Nucleus accumbens (tissue), 56 donors: Measurements from ENCODE around the gene SPATA12.

Source experiments
- DNase-seq, 56 donors: peaks; one replicate each; lab custom pipeline; 2025; lab: John Stamatoyannopoulos, UW

Gene SPATA12

GRCh38 chr3:57048728-57049127 is 11.7 kb upstream of the SPATA12 start:
- peak in 1 of 56 donors; percentile 20 for DNase-seq

DNA sequence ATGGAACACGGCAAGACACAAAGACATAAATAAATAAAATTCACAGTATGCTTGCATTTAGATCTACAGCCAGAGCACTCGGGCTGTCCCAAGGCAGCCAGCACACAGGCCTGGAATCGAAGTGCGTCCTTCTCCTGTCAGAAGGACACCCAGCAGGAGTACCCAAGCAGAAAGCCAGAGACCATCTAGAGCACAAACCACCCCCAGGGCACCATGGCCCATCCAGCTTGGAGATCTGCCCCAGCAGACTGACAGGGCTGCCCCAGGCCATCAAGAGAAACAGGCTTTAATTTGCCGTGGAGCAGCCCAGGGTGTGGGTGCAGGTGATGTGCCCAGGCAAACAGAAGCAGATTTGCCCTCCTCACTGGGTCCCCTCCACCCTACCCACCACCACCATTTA is 7.8 kb upstream of the SPATA12 start:
- DNase-seq: no peak

DNA sequence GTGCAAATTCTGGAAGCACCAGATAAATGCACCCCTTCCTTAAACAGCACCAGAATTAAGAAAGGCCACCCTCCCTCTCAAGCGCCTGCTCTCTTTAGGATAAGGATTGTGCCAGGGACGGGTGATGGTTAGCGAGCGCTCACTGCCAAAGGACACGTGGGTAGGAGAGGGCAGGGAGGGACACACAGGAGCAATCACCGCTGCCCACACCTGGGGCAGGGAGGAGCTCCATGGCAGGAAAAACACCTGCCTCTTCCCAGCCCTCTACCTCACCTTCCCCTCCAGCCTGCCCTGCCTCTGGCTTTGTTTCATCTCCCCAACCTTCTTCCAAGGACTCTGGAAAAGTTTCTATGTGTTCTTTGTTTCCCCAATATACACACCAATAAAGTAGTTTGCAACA is 7.3 kb upstream of the SPATA12 start:
- no peak for DNase-seq

DNA sequence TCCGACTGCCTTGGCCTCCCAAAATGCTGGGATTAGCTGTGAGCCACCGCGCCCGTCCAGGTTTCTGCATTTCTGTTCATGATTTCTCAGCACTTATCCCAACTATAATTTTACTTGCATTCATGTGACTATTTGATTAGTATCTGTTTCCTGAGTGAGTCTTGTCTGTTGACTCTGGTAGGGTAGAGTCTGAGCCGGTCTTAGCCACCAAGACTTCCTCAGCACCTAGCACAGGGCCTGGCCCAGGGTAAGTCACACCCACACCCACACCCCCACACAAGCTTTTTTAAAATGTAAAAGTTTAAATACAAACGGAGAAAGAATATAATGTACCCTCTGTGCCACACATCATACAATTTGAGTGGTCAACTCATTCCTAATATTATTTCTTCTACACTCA is 3.1 kb upstream of the SPATA12 start:
- no peak for DNase-seq

- DNase-seq: no peak
Measured at GRCh38 chr3:57059411-57059810, 1.1 kb upstream of the SPATA12 start.

GRCh38 chr3:57061556-57061955 is 1.1 kb downstream of the SPATA12 start:
- DNase-seq: no peak

GRCh38 chr3:57062101-57062631 is 1.7 kb downstream of the SPATA12 start:
- peak in 19 of 56 donors; percentile 2 to 62 (median 21) for DNase-seq

- DNase-seq: no peak
Measured at GRCh38 chr3:57063032-57063431, 2.6 kb downstream of the SPATA12 start.

DNA sequence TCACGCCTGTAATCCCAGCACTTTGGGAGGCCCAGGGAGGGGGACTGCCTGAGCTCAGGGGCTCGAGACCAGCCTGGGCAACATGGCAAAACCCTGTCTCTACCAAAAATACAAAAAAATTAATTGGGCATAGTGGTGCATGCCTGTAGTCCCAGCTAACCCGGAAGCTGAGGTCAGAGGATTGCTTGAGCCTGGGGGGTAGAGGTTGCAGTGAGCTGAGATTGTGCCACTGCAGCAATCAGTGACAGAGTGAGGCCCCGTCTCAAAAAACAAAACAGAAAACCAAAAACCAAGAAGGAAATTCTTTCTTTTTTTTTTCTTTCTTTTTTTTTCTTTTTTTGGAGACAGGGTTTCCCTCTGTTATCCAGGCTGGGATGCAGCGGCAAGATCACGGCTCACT is 3.5 kb downstream of the SPATA12 start:
- DNase-seq: no peak

DNA sequence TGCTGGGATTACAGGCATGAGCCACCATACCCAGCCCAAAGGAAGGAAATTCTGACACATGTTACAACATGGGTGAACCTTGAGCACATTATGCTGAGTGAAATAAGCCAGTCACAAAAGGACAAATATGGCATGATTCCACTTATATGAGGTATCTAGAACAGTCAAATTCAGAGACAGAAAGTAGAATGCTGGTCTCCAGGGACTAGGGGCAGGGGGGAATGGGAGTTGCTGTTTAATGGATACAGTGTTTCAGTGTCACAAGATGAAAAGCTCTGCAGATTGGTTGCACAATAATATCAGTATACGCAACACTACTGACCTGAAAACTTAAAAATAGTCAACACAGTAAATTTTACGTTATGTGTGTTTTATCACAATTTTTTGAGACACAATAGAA is 4.1 kb downstream of the SPATA12 start:
- DNase-seq: no peak

DNA sequence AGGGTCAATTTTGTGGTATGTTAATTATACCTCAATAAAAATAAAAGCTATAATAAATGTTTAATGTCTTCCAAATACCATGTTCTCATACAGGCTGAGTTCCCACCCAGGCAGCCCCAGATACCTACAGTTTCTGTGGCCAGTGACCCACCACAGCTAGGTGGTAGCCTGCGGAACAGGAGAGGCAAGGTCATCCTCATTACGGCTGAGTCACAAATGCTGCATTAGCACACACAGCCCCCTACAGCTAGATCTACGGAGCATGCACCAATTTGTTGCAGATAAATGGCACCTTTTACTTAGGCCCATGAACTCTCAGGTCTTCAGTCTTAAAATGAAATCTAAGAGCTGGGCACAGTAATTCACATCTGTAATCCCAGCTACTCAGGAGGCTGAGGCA is 5.1 kb downstream of the SPATA12 start:
- DNase-seq: no peak

- no peak for DNase-seq
Measured at GRCh38 chr3:57066471-57066870, 6.0 kb downstream of the SPATA12 start.

DNA sequence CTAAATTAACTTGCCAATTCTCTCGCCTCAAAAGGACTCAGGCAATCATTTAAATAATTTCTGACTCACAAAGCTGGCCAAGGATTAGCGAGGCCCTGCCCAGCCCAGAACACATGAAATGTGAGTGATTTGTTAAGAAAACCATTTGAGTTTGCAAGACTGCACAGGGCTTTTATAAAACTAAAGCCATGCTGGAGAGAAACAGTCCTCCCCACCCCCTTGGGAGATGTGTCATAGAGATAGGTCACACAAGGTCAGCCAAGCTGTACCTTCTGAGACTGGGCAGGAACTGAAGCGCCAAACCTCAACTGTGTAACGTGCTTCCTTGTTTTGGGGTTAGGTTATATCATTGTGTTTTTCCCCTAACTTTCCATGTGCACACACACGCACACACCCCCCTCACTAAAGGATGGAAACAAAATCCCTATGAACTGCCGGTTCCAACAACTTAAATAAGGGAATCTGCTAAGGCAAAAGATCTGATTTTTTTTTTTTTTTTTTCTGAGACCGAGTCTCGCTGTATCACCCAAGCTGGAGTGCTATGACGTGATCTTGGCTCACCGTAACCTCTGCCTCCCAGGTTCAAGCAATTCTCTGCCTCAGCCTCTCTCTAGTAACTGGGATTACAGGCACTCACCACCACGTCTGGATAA is 8.1 kb downstream of the SPATA12 start:
- peak in 3 of 56 donors; percentile 3 to 13 (median 12) for DNase-seq

GRCh38 chr3:57069503-57069902 is 9.0 kb downstream of the SPATA12 start:
- DNase-seq: no peak

GRCh38 chr3:57073628-57074027 is 13.2 kb downstream of the SPATA12 start:
- no peak for DNase-seq

GRCh38 chr3:57074135-57074534 is 13.7 kb downstream of the SPATA12 start:
- DNase-seq: no peak

DNA sequence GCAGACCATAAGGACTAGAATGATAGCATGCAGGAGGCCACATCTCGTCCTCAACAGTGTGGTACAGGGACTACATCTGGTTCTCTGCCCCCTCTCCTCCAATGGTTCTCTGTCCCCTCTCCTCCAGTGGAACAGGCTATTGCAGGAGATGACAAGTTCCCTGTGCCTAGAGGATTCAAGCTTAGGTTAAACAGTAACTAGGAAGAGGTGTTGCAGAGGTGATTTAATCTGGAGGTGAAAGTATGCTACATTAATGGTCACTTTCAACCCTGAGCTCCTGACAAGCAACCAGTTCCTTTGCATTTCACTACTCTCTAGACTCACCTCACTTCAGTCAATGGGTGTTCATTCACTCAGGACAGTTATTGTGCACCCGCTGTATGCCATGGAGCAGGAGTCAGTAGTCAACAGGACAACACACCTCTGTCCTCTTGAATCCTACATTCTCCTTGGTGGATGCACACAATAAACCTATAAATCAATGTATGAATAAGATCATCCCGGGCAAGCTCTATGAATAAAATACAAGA is 16.0 kb downstream of the SPATA12 start:
- DNase-seq: no peak

- DNase-seq: no peak
Measured at GRCh38 chr3:57077630-57078343, 17.3 kb downstream of the SPATA12 start.

DNA sequence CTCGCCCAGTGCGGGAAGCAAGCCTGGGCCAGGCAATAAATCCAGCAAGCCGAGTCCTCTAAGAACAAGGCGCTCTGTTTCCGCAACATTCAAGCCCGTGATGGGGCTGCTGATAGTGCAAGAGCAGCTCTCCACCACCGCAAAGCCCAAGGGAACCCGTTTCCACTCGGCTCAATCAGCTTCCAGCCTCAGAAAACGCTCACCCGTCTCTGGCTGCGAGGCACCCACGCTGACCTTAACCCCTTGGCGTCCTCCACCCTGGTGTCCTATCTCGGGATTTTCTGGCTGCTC is 17.8 kb downstream of the SPATA12 start:
- peak in 29 of 56 donors; percentile 4 to 51 (median 18) for DNase-seq

DNA sequence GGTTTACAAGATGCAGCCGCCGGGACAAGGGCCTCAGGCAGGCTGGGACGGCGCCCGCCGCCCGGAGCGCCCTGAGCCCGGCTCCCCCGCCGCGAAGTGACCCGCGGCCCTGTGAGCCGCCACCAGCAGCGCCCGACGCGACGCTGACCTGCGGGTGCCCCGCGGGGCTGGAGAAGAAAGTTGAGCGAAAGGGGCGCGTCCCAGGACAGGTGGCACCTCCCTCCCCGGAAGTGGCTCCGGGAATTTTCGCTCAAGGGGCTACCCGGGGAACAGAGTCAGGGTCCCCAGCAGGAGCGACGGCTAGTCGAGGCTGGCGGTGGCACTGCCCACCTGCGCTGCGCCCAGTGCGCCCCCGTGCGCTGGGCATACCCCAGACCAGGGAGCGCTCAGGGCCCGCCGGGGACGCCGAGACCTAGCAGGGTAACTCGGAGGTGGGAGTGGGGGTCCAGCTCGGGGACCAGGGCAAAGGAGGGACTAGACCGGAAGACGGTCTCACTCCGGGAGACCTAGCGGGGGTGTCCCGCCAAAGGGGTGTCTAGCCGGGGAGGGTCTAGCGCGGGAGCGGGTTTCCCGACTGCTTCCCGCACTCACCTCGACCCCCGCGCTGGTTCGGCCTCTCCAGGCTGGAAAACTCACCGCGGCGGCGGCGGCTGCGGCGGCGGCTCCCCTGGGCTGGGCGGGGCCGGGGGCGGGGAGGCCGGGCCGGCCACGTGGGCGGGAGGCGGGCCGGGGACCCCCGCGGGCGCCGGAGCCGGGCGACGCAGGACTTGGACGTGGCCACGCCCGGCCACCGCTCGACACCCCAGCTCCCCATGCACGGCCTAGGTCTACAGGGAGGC is 18.4 kb downstream of the SPATA12 start:
- peak in 19 of 56 donors; percentile 5 to 69 (median 21) for DNase-seq

DNA sequence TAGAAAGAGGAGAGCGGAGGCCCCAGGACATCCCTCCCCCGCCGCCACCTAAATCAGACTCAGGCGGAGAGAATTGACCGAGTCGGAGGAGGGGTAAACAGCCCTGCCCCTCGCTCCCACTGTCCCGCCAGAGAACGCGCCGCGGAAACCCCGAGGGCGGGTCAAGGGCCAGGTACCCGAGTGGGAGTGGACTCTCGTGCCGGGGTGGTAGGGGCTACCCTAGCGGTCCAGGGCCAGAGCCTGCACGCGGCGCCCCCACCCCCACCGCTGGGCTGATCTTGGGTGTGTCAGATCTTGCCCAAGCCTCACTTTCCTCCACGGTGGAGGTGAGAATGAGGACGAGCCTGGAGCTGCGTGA is 19.0 kb downstream of the SPATA12 start:
- DNase-seq: peak in 1 of 56 donors; percentile 46
